Stimulated activated CD4-positive, alpha-beta T cell treated with anti-CD3 and anti-CD28 coated beads, Interleukin-12 subunit alpha, Interleukin-12 subunit beta, amount 100 ng/mL, for 24 hours (primary cell): ENCODE data around the gene SLC9C1.
"Not testable (repeated sequence)": the region's sequence is repeated elsewhere in the genome, so short reads cannot be mapped to it uniquely, and the experiment has no call there.

Experiments
- DNase-seq, 2 experiments: peaks; one replicate each; pipeline ENCODE4 v3.0.0-alpha.2; 2020; ENCODE audit warnings: low read depth in 2 of 2

The SLC9C1 gene

GRCh38 chr3:112187300-112187699 lies 106.7 kb downstream of the SLC9C1 start:
- DNase-seq: no peak

GRCh38 chr3:112185423-112186035 lies 108.5 kb downstream of the SLC9C1 start:
- not testable (repeated sequence) for DNase-seq

- DNase-seq: no peak
Measured at GRCh38 chr3:112175646-112176045, 118.4 kb downstream of the SLC9C1 start.

GRCh38 chr3:112175037-112175436 lies 119.0 kb downstream of the SLC9C1 start:
- DNase-seq: no peak

GRCh38 chr3:112171144-112171543 lies 122.9 kb downstream of the SLC9C1 start:
- DNase-seq: no peak

- no peak for DNase-seq
Measured at GRCh38 chr3:112170046-112170445, 124.0 kb downstream of the SLC9C1 start.

- DNase-seq: no peak
Measured at GRCh38 chr3:112167758-112168157, 126.3 kb downstream of the SLC9C1 start.

- DNase-seq: no peak
Measured at GRCh38 chr3:112149136-112149535, 144.9 kb downstream of the SLC9C1 start.

GRCh38 chr3:112143689-112144088 lies 150.3 kb downstream of the SLC9C1 start:
- no peak for DNase-seq

- no peak for DNase-seq
Measured at GRCh38 chr3:112143251-112143650, 150.8 kb downstream of the SLC9C1 start.

GRCh38 chr3:112141293-112141692 lies 152.7 kb downstream of the SLC9C1 start:
- no peak for DNase-seq

- DNase-seq: no peak
Measured at GRCh38 chr3:112140584-112140983, 153.4 kb downstream of the SLC9C1 start.

GRCh38 chr3:112138219-112138969 lies 155.6 kb downstream of the SLC9C1 start:
- no peak for DNase-seq

- no peak for DNase-seq
Measured at GRCh38 chr3:112137781-112138180, 156.2 kb downstream of the SLC9C1 start.

- DNase-seq: peak in 1 of 2 experiments; percentile 8
Measured at GRCh38 chr3:112136959-112137693, 156.9 kb downstream of the SLC9C1 start.

GRCh38 chr3:112136046-112136445 lies 158.0 kb downstream of the SLC9C1 start:
- DNase-seq: no peak

- no peak for DNase-seq
Measured at GRCh38 chr3:112134335-112135124, 159.5 kb downstream of the SLC9C1 start.

- no peak for DNase-seq
Measured at GRCh38 chr3:112133626-112134334, 160.2 kb downstream of the SLC9C1 start.

- peak; percentile 37 to 42 for DNase-seq
Measured at GRCh38 chr3:112132975-112133448, 161.0 kb downstream of the SLC9C1 start, which contains the start of gene GCSAM. Gene GCSAM, minus strand, starts transcription at chr3:112133248. Its CDS starts 128 bp downstream, at chr3:112133120.

- no peak for DNase-seq
Measured at GRCh38 chr3:112132554-112132953, 161.5 kb downstream of the SLC9C1 start.

- DNase-seq: no peak
Measured at GRCh38 chr3:112132088-112132487, 161.9 kb downstream of the SLC9C1 start.
